HG03571 (cell line): Measurements from ENCODE around the gene ACP4.
"Not testable (repeated sequence)": the region's sequence is repeated elsewhere in the genome, so short reads cannot be mapped to it uniquely, and the experiment has no call there.

Source experiments
- ATAC-seq: cut with Tn5 transposase; IDR thresholded peaks from one replicate; pipeline ENCODE4 v1.9.1; 2021; ENCODE audit not compliant: unreplicated experiment

Gene ACP4

DNA sequence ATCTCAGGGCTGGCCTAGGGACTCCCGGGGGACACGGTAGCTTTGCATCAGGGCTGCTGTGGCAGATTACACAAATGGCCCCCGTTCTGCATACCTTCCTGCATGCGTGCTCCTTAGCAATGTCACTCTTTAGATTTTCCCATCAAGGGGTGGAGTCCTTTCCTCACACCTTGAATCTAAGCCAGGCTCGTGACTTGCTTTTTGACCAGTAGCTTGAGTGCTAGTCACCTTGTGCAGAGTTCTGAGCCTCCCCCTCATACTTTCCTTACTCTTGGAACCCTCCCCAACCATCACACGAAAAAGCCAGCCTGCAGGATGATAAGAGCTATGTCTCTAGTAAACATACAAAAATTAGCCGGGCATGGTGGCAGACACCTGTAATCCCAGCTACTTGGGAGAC lies 16.8 kb upstream of the ACP4 start:
- ATAC-seq, result not testable (repeated sequence)

DNA sequence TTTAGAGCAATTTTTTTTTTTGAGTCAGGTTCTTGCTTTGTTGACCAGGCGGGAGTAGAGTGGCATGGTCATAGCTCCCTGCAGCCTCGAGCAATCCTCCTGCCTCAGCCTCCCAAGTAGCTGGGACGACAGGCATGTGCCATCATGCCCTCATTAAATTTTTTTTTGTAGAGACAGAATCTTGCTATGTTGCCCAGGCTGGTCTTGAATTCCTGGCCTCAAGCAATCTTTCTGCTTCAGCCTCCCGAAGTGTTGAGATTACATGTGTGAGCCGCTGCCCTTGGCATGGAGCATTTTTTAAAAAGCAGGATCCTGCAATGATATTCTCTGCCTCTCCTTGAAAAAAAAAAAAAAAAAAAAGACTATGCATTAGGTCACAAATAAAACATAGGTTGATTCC lies 14.1 kb upstream of the ACP4 start:
- ATAC-seq, result no peak

DNA sequence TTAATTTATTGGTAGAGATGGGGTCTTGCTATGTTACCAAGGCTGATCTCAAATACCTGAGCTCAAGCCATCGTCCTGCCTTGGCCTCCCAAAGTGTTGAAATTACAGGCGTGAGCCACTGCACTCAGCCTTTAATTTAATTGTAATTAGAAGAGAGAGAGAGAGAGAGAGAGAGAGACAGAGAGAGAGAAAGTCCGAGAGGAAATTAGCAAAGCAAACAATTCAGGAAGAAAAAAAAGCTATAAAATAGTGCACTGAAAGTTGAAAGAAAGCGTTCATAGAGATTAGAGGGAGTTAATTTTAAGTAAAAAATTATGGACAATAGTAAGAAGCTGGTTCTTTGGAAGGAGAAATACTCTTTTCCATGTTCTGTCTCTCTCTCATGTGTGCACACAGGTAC lies 13.0 kb upstream of the ACP4 start:
- ATAC-seq, result no peak

DNA sequence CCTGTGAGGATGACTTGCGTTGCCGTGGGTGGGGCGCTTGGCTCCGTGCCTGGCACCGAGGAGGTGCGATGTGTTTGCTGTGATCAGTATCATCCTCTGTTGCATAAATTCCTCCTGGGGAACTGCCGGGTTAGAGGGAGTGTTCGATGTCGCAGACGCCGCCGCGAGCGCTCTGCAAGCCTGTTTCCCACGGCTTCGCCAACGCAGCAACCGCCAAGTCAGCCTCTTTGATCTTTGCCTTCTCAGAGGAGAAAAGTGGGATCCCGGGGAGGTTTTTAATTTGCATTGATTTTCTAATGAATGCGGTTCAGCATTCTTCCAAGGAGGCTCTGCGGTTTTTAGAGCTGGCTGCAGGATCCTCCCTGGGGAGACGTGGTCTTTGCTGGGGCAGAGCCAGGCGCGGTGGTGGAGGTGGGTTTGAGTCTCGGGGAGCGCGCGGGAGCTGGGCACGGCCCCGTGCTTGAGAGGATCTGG lies 12.3 kb upstream of the ACP4 start:
- no peak for ATAC-seq

DNA sequence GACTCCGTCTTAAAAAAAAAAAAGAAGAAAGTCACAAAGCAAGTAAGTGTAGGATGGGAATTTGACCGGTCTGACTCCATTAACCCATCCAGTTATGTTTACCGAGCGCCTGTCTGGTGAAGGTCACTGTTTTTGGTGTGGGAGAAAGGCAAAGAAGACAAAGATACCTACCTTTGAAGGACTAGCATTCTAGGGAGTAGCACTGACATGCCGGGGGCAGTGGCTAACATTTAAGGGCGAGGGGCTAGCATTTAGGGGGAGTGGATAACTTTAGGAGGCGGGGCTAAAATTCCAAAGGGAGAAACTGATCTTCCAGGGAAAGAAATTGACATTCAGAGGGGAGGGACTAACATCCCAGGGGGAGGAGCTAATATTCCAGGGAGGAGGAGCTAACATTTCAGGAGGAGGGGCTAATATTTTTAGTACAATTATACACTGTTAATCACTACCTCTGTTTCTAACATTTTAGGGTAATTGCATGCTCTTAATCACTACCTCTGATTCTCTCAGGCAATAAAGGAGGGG lies 11.2 kb upstream of the ACP4 start:
- no peak for ATAC-seq

DNA sequence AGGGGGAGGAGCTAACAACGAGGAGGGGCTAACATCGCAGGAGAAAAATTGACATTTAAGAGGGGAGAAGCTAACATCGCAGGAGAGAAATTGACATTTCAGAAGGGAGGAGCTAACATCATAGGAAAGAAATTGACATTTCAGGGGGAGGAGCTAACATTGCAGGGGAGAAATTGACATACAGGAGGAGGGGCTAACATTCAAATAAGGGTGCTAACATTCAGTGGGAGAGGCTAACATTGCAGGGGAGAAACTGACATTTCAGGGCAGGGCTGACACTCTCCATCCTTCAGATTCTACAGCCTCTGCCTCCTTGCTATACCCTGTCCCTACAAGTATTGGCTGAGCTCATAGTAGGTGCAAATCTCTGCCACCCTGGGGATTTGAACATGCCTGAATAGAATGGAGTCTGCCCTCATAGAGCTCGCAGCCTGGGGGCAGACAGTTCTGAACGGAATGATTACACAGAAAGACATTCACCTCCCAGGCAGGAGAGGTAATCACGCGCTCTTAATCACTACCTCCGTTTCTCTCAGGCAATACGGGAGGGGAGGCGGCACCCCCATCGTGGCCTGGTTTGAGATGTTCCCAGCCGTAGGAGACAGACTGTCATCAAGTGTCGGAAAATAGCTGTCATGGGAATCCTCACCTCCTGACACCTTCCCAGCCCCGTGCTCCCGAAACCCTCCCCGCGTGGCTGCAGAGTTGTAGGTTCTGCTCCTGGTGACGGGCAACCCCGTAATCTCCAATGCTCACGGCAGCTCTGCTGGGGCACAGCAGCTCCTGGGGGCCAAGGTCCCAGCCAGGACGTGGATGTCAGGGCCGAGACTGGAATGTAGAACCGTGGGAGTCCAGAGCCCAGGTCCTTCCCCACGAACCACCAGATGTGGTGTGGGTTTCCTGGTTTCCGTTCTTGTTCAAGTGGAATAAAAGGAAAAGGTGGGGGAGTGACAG lies 10.4 kb upstream of the ACP4 start:
- no peak for ATAC-seq

DNA sequence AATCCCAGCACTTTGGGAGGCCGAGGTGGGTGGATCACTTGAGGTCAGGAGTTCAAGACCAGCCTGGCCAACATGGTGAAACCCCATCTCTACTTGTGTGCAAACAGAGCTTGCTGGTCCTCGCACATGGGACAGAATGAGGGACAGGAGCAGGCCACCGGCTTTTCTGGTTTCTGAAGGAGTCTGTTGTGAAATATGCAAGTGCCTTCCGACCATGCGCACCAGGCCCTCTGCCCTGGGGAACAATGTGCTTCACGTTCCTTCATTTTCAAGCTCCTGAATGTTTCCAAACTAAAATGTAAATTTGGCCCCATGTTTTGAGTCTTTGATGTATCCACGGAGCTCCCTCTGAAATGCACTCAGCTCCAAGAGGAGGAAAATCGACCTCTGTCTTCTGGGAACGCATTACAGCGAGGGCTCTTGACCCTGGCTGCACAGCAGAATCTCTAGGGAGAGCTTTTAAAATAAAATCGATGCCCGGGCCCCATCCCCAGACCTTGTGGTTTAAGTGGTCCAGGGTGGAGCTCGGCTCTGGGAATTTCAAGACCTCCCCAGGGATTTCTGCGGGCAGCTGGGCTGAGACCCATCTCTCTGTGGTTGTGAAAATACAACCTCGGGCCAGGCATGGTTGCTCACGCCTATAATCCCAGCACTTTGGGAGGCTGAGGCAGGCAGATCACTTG lies 9.3 kb upstream of the ACP4 start:
- ATAC-seq, result no peak

DNA sequence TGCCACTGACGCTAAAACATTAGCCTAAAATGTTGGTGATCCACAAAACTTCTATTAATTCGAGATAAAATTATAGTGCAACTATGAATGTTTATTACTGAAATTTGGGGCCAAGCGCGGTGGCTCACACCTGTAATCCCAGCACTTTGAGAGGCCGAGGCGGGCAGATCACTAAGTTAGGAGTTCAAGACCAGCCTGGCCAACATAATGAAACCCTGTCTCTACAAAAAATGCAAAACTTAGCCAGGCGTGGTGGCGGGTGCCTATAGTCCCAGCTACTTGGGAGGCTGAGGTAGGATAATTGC lies 6.4 kb upstream of the ACP4 start:
- not testable (repeated sequence) for ATAC-seq

DNA sequence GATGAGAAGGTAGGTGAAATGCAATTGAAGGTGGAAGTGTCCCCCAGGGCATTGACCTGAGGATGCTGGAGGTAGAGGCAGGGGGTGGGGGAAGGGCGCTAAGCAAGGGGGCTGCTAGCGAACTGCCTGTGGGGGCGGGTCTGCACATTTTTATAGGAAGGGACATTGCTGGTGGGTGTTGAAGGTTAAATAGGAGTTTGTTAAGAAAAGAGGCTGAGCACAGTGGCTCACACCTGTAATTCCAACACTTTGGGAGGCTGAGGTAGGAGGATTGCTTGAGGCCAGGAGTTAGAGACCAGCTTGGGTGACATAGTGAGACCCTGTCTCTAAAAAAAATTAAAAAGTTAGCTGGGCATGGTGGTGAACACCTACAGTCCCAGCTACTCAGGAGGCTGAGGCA lies 5.5 kb upstream of the ACP4 start:
- no peak for ATAC-seq

DNA sequence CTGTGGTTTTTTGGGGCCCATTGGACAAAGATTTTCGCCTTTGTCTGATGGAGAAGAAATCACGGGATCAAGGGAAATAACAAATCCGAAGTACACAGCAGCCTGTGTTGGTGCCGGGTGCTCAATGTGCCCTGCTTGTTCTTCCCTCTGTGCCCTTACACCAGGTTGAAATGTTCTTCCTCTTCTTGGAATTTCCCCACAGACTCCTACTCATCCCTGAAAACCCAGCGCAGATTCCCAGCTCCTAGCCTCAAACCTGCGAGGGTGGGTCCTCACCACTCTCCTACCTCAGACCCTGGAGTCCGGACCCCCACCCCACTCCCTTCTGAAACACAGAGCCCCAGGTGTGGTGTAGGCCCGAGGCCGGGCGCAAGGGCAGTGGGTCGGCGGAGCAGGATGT lies 4.9 kb upstream of the ACP4 start:
- no peak for ATAC-seq

DNA sequence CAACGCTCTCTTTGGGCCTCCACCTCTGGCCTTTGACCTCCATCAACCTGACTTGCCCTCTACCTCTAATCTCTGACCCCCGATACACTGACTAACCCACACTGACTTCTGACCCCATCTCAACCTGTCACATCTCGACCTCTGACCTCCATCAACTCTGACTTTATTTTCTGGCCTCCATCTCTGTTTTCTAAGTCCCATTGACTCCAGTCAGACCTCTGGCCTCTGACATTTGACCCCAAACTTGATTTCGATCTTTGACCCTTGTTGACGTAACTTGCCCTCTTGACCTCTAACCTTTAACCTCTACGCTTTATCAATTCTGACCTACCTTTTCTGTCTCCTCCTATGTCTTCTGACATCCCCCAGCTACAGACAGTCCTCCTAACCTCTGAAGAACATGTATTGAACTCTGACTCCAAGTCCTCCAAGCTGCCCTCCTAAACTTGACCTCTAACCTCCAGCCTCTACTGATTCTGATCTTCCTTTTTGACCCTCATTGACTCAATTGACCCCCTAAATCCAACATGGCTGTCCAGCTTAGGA lies 780 bp downstream of the ACP4 start:
- ATAC-seq, result no peak

DNA sequence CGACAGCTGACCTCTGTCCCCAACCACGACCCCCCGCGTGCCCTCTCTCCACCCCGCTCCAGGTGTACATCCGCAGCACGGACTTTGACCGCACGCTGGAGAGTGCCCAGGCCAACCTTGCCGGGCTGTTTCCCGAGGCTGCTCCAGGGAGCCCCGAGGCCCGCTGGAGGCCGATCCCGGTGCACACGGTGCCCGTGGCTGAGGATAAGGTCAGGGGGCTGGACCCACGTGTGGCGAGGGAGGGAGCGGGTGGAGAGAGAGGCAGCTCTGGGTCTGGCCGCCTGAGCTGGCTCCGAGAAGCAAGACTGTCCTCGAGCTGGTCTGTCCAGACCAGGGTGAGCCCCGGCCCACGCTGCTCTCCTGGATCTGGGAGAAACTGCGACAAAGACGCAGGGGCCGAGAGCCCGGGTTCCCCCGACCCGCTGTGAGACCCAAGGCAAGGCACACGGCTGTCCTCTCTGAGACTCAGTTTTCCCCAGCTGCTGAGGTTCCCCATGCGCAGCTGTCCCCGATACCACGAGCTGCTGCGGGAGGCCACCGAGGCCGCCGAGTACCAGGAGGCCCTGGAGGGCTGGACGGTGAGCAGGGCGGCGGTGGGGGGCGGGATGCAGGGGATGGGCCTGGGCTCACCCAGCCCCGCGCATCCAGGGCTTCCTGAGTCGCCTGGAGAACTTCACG lies 1.5 kb downstream of the ACP4 start:
- ATAC-seq, result no peak

DNA sequence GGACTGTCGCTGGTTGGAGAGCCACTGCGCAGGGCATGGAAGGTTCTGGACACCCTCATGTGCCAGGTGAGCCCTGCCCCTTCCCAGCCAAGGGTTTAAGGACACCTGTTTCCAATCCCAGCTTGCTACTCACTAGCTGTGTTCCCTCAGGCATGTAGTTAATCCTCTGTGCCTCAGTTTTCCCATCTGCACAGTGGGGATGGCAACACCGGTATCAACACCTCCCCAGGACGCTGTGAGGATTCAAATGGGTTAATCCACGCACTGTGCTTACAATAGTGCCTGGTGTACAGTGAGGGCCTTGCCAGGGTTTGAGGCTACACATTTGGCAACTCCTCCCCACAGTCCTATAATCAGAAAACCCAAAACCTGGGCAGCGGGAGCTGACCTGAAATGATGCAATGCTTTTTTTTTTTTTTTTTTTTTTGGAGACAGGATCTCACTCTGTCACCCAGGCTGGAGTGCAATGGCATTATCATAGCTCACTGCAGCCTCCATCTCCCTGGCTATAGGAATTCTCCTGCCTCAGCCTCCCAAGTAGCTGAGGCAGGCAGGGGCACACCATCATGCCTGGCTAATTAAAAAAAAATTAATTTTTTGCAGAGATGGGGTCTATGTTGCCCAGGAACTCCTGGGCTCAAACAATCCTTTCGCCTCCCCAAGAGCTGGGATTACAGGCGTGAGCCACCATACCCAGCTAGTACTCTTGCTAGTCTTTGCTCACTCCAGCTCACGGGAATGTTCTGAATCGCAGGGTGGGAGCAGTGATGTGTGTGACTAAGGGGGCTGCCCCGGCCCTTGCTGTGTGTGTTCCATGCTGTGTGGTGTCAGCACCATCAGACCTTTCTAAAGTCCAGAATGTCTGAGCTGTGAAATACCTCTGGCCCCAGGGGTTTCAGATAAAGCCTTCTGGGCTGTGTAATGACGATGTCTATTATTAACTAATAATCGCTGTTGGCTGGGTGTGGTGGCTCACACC lies 2.3 kb downstream of the ACP4 start:
- ATAC-seq, result no peak

DNA sequence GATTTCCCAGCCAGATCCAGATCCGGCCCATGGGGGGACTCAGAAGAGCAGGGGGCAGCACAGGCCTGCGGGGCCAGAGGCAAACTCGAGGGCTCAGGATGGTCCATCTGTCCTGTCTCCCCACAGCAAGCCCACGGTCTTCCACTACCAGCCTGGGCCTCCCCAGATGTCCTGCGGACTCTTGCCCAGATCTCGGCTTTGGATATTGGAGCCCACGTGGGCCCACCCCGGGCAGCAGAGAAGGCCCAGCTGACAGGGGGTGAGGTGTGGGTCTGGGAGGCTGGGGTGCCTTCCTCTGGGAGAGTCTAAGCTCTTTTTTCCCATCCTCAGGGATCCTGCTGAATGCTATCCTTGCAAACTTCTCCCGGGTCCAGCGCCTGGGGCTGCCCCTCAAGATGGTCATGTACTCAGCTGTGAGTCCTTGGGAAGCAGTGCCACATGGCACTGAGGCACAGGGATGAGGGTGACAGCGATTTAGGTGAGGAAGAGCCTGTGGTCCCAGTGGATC lies 3.4 kb downstream of the ACP4 start:
- no peak for ATAC-seq

DNA sequence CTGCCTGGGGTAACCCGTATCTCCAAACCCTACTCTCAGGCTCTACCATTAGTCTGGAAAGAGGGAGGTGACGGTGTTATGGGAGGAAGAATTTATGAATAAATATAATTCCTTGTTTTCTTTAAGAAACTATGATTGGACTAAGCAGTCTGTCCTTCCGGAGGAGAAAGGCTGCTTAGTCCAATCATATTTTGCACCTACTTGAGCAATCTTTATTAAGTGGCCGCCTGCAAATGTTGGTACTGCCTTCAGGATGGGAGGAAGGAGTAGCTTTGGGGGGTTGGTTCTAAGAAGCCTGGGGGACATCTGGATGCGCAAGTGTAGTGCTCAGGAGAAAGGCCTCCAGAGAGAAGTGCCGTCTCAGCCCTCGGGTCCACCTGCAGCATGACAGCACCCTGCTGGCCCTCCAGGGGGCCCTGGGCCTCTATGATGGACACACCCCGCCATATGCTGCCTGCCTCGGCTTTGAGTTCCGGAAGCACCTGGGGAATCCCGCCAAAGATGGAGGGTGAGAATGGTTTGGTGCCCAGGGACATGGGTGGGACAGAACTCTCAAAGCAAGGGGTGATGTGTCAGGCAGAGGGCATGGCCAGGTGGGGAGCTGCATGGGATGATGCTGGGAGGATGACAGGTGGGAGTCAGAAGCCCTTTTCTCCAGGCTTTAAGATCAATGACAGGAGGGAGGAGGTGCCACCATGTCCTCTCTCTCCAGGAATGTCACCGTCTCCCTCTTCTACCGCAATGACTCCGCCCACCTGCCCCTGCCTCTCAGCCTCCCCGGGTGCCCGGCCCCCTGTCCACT lies 4.1 kb downstream of the ACP4 start:
- ATAC-seq, result no peak

DNA sequence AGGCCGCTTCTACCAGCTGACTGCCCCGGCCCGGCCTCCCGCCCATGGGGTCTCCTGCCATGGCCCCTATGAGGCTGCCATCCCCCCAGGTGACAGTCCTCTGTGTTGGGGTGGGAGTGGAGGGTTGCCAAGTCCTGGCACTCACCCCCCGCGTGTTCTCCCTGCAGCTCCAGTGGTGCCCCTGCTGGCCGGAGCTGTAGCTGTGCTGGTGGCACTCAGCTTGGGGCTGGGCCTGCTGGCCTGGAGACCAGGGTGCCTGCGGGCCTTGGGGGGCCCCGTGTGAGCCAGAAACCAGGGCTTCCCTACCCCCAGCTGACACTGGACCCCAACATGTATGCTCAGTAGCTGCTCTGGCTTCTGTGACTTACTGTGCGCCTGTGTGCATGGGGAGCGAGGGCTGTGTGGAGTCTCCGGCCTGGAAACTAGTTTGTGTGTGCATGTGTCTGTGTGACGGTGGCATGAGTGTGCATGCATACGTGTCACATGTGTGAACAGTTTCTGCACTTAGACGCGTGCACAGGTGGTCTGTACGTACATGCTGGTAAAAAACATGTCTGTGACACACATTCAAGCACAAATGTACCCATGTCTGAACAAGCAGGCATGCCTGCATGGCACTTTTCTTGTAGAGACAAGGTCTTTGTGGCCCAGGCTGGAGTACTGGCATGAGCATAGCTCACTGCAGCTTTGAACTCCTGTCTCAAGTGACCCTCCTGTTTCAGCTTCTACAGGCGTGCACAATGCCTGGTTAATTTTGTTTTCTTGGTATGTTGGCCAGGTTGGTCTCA lies 4.9 kb downstream of the ACP4 start:
- ATAC-seq, result no peak

DNA sequence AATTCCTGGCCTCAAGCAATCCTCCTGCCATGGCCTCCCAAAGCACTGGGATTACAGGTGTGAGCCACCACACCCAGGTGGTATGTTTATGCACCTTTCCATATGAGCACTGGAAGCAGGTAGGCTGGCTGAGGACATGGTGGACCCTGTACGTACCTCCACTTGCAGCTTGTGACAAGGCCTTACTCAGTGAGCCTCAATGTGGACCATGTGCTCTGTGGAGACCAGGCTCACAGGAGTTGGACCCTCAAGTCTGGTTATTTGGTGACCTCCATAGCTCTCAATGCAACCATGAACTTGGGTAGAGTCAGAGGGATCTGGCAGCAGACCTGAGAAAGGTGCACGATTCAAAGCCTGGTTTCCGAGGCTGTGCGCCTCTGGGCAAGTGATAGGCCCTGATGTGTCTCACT lies 5.5 kb downstream of the ACP4 start:
- no peak for ATAC-seq

DNA sequence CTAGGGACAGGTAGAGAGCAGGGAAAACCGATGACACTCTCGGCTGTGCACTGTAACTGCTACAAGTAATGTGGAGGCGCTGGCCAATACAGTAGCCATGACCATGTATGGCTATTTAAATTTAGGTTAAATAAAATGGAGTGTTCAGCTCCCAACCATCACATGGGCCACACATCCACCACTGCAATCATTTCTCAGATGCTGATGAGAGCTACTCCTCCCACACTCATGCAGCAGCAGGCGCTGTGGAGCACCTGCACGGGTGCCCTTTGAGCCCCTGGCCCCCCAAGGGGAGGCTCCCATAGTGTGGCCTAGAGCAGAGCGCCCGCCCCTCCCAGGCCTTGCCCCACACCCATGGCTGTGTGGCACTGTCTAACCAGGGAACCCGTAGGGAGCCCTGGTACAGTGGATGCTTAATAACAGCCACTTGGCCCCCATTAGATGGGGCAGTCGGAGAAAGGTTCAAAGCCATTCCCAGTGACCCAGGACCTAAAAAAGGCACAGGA lies 6.0 kb downstream of the ACP4 start:
- no peak for ATAC-seq
